GM19240 (cell line): ENCODE data around the gene EMID1.
A peak's percentile ranks its signal among the peaks of the same experiment; 100 is the strongest.
"Not testable (repeated sequence)": the region's sequence is repeated elsewhere in the genome, so short reads cannot be mapped to it uniquely, and the experiment has no call there.

Experiments
- DNase-seq: peaks from one replicate; pipeline ENCODE4 v3.0.0; 2011; ENCODE audit warnings: low spot score; ENCODE audit not compliant: insufficient read length

EMID1 gene

DNA sequence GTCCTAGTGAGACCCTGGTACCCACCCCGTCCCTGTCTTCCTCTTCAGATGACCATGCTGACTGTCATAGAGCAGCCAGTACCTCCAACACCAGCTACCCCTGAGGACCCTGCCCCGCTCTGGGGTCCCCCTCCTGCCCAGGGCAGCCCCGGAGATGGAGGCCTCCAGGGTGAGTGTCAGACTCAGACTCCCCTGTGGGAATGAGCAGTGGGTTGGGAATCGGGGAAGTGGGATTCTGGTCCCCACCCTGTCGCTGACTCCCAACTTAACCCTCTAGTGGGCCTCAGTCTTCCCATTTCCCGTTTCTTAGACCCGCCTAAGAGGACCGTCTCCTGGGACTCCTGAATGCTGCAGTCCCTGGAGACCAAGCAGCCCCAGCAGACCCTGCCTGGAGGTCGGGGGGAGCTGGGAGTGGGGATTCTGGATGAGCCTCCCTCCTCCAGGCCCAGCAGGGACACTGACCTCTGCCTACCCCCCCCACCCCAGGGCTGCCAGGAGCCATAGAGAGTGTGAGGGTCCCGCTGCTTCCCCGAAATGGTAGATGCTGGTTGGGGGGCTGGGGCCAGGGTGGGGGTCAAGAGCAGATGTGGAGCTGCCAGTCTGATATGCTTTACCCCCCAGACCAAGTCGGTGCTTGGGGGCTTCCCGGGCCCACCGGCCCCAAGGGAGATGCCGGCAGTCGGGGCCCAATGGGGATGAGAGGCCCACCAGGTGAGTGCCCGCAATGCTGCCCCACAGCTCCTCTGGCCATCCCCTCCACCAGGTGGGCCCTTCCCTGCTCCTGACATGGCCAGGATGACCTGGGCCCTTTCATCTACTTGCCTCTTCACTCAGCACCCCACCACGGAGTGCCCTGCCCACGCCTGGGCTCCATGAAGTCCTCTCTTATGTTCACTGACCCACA is 25.5 kb downstream of the EMID1 start:
- no peak for DNase-seq

DNA sequence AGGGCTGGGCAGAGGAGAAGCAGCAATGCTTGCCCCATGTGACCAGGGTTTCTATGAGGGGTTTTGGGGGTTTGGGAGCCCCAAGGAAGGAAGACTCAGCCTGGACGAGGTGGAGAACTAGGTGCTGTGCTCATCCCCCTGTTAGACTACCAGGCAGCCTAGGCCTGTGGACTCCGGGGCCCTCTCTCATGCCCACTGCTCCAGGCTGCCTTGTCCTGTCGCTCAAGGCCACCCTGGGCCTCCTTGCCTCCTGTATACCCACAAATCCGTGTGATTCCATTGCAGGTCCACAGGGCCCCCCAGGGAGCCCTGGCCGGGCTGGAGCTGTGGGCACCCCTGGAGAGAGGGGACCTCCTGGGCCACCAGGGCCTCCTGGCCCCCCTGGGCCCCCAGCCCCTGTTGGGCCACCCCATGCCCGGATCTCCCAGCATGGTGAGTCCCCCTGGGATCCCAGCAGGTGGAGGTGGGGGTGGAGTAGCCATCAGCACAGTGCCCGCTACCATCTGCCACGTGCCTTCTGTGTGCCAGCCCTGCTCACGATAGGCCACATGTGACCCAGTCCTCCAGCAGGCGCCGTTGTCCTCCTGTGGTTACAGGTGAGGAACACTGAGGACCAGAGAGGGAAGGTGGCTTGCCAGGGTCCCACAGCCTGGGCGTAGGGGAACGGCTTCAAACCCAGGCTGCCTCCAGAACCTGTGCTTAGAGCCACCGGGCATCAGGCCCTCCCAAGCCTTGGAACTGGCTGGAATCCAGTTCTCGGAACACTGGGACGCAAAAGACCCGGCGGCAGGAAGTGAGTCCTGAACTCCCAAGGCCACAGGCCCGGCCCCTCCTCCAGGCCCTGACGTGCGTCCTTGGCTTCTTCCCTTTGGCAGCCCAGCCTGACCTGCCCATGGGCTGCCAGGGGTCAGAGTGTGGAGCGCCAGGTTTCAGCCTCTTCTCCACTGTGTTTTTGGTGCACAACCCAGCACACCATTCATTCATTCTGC is 26.6 kb downstream of the EMID1 start:
- no peak for DNase-seq

DNA sequence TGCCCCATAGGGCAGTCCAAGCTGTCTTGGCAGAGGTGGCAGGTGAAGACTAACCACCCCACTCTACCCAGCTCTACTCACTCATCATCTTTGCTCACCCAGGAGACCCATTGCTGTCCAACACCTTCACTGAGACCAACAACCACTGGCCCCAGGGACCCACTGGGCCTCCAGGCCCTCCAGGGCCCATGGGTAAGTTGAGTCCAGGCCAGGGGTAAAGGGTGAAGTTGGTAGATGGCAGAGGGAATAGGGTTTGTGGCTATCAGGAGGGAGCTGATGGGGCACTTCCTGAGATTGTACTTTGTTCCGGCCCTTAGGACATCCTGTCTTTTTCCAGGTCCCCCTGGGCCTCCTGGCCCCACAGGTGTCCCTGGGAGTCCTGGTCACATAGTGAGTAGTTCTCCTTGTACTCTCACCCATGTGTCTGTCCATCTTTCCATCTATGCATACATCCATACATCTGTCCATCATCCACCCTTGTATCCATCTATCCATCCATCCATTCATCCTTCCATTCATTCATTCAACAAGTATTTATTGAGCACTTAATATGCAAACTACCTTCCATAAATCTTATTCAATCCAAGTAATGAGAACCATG is 27.7 kb downstream of the EMID1 start:
- no peak for DNase-seq

DNA sequence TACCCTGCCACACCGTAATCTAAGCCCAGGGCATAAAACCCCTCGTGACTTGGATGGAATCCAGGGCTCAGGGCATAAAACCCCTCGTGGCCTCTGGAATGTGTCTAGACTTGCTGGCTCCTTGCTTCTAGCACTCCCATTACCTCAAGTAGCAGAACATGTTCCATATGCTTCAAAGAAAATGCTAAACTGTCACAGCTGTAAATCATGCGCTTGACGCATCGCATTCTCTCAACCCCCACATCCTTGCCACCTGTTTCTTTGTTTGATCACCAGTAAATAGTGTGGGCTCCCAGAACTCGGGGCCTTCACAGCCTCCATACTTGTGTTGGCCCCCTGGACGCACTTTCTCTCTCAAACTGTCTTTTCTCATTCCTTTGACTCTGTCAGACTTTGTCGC is 34.8 kb downstream of the EMID1 start:
- not testable (repeated sequence) for DNase-seq

DNA sequence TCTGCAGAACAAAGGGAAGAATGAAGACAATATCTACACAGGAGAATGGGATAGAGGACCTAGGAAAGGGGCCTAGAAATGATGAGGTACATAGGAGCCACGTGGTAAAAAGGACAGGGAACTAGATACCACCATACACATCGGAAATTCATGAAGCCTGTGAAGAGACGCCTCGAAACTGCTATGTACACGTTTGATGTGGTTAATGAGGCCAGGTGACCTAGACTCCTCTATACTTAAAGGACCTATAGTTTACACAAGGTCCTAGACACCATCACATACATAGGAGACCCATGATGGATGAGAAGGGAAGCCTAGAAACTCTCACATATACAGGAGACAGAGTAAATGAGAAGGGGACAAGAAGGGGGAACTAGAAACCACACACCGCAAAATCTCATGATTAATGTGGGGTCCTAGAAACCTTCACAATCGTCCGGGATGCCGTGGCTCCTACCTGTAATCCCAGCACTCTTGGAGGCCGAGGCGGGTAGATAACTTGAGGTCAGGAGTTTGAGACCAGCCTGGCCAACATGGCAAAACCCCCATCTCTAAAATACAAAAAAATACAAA is 38.3 kb downstream of the EMID1 start:
- DNase-seq: no peak

DNA sequence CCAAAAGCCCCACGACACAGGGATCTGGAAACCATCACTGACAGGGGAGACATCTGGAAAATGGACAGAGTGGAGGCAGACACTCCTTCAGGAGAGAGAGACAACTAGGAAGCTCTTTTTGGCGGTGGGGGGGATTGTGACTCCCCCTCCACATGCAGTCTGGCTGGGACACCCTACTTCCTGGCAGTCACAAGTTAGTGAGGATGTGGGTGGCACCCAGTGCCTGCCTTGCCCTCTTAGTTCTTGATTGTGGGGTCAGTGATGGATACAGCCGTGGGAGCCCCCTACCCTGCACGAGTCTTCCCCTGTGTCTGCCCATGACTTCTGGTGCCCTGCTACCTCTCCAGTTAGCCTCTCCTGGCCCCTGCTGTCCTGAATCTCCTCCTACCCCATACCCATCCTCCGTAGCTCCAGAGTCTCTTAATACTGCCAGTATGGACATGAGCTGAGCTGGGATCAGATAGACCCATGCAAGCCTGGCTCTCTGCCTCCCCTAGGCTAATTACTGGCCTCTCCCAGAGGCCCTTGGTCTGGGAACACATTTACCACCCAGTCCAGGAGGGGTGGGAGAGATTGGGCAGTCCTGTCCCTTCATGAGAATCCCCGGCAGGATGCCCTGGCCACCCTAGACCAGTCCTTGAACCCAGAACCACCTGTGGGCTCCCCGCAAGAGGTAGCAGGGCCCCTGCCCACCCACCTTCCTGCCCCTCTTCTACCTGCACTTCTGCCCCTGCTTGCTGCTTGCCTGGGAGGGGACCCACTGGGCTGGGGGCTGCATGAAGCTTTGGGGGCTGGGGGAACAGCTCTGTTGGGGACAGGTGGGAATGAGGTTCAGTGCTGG is 39.3 kb downstream of the EMID1 start:
- no peak for DNase-seq

DNA sequence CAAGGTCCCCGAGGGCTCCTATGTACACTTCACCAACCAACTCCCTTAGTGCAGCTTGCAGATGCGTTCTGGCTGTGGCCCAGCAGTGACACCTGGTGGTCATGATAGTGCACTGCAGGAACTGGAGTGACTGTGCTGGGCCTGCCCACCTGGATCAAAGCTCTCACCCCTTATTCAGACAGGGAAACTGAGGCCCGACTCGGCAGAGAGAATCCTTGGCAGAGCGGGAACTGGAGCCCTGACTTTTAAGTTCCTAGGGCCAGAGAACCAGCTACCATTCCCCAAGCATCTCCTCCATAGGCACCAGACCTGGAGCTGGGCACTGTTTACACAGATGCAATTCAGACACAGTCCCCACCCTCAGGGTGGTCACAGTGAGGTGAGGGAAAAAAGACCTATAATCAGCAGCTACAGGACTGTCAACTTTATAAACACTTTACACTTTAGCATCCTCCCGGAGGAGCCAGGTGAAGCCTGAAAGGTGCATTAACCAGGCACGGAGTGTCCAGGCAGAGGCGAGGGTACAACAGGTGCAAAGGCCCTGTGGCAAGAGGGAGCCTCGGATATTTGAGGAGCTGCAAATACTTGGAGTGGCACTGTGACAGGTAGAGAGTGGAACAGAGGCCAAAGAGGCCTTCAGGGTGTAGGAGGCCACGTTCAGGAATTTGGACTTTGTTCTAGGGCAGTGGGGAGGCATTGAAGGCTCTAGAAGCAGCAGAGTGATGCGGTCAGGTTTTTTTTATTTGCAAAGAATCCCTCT is 40.1 kb downstream of the EMID1 start:
- peak; percentile 76 for DNase-seq

DNA sequence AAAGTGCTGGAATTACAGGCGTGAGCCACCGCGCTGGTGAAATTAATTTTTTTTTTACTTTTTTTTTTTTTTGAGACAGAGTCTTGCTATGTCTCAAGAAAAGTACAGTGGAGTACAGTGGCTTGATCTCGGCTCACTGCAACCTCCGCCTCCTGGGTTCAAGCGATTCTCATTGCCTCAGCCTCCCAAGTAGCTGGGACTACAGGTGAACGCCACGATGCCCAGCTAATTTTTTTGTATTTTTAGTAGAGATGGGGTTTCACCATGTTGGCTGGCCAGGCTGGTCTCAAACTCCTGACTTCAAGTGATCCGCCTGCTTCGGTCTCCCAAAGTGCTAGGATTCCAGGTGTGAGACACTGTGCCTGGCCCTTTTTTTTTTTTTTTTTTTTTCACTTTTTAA is 42.2 kb downstream of the EMID1 start:
- DNase-seq: not testable (repeated sequence)

DNA sequence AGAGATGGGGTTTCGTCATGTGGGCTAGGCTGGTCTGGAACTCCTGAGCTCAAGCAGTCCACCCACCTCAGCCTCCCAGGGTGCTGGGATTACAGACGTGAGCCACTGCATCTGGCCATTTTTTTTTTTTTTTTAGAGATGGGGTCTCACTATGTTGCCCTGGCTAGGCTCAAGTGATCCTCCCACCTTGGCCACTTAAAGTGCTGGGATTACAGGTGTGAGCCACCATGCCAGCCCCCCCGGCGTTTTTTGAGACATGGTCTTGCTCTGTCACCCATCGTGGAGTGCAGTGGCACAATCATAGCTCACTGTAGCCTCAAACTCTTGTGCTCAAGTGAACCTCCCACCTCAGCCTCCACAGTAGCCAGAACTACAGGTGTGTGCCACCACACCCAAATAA is 45.6 kb downstream of the EMID1 start:
- DNase-seq: no peak

DNA sequence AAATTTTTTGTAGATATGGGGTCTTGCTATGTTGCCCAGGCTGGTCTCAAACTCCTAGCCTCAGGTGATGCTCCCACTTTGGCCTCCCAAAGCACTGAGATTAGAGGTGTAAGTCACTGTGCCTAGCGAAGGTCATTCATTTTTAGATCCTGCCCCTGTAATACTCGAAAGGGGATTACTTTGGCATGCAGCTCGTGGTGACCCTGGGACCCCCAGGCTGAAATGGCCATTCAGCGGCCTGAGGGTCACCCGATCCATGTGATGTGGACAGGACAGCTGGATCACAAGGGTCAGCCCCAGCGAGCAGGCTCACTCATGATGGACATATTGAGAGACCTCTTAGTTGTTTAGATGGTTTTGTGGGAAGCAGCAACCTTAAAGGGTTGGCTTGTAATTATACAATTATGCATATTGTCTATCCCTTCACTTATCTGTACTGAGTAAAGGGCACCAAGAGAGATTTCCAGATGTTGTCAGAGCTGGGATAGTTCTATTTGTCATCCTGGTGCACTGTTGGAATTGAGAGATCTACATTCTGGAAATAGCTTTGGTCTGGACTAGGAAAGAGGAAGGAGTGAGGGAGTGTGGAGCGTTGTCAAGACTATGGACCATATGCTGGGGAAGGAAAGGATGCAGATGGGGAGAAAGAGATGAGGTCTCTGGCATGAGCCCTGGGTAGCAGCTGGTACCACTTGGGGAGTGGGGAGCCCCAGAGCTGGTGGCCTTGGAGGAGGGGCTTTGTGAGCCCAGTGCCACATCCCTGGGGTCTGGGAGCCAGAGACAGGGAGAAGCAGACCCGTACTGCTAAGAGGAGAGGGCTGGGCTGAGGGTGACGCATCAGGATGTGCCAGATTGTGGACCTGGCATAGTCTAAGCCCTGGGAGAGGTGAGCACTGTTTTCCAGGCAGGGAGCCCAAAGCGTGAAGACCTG is 46.5 kb downstream of the EMID1 start:
- no peak for DNase-seq

DNA sequence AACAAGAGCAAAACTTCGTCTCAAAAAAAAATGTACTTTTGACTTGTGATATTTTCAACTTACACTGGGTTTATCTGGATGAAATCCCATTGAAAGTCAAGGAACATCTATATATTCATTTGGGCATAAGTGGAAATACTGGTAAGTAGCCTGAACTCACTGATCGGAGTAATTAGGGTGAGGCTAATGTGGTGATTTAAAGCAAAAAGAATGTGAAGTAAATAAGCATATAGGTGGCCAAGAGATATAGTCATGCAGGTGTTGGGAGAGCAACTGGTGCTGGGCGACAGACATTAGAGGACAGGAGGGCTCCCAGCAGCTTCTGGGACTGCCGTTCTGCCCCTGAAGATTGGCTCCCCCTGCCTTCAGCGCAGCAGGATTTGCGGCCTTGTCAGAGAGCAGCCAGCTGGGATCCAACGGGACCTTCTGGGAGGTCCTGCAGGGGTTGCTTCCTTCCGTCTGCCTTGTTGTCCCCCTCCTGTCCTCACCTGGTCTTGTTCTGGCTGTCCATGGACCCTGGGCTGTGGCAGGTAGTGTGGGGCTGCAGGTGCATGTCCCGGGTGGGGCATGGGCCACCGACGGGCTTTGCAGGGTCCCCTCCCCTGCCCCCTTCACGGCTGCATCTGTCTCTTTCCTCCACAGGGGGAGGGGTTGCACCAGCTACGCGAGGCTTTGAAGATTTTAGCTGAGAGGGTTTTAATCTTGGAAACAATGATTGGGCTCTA is 48.0 kb downstream of the EMID1 start:
- no peak for DNase-seq

DNA sequence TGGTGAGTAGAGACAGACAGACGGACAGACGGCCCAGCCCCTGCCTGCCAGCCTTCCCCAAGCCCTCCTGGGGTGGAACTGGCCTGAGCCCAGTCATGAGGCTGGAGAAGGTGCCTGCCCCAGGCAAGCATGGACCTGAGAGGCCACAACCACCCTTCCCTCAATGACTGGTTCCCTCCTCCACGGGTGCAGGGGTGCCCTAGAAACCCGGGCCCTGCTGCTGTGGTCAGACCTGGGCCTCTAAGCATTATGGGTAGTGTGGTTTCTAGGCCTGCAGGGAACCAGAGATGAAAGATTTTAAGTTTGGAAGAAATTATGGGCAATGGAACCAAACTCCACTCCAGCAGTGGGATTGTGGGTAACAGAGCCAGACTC is 48.6 kb downstream of the EMID1 start:
- no peak for DNase-seq

DNA sequence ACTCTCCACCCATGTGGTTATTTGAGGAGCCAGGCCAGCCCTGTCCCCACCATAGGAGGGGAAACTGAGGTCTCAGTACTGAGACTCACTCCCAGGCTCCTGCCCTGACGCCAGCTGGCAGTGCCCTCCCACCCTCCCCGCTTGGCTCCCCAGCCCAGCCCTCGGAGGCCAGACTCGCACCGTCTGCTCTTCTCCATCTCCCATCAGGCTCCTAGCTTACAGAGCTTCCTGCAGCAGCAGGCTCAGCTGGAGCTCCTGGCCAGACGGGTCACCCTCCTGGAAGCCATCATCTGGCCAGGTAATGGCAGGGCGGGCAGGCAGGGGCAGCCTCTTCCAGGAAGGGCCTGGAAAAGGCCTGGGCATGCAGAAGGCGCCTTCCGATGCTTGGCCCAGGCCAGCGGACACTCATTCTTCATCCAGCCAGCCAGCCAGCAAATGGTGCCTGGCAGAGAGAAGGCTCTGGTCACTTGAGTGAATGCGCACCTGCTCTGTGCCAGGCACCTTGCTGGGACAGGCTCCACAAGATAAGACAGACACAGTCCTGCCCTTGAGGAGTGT is 49.4 kb downstream of the EMID1 start:
- DNase-seq: no peak

DNA sequence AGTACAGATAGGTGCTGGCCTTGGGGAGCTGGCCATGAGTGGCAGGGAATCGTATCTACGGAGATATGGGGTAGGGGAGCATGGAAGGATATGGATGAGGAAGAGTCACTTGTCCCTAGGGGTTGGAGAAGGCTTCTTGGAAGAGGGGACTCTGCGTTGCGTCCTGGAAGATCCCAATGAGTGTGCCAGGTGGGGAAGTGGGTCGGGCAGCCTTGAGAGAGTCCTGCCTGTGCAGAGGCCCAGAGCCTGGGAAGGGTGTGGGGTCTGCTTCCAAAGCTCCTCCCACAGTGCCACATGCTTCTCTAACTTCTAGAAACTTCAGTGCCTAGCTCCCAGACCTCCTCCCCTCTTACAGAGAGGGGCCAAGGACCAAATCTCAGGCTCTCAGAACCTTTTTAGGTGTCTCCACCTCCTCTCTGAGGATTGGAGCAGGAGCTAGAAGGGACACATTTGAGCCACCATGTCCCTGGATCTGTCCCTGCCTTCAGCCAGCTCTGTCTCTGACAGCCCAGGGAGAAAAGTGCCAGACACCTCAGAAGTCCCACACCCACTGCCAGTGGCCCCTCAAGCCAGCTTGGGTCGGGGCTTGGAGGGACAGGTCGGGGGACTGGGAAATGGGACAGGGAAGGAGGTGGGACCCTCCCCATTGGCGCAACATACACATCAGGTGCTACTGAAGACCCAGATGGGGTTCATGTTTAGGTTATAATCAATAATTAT is 51.1 kb downstream of the EMID1 start:
- DNase-seq: no peak

DNA sequence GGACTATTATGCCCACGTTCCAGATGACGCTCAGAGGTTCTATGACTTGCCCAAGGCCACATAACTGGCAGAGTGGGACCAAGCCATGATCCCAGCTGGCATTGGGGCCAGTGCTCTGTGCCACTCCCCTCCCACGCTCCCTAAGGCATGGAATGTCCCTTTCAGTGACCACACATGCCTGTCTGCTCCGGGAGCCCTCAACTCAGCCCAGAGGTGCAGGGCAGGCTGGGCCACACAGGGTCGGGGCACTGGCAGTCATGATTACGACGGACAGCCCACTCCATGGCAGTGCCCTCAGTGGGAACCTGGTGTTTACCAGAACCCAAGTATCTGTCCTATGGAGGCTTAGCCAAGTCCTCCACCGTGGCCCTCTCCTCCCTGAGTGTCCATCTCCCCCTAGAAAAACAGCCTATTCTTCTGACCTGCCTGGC is 52.1 kb downstream of the EMID1 start:
- DNase-seq: no peak

DNA sequence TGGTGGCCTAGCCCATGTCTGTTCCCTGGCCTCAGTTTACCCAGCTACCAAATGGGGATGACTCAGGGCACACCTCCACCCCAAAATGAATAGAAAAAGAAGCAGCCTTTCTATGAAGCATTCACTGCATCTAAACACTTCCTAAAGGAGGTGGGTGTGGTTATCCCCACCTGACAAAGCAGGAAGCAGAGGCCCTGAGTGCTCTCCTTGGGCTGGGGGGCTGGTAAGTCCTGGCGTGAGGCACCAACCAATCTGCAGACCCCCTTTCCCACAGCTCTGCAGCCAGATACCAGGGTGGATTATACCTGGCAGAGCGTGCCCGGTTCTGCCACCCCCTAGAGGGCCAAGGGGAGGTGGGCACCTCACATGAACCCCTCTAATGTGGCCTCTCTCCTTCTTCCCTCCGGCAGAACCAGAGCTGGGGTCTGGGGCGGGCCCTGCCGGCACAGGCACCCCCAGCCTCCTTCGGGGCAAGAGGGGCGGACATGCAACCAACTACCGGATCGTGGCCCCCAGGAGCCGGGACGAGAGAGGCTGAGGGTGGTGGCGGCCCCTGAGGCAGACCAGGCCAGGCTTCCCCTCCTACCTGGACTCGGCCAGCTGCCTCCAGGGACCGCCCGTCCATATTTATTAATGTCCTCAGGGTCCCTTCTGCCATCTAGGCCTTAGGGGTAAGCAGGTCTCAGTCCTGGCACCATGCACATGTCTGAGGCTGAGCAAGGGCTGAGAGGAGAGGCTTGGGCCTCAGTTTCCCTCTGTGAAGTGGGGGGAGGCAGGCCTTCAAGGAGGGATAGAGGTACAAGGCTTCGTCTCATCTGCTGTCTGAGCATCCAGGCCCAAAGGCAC is 52.9 kb downstream of the EMID1 start:
- DNase-seq: no peak
